ENCODE data around the gene RNF138. TPM values are rescaled to one million over a fixed set of nuclear protein-coding genes. Genes with fewer than 3 reads are reported as not detected.
"Not testable (repeated sequence)": the region's sequence is repeated elsewhere in the genome, so short reads cannot be mapped to it uniquely, and the experiment has no call there.

RNF138 gene
- polyA plus RNA-seq, 2 of the 4 experiments (the other 2 are of a cell fraction), result 17.4 to 18.3 TPM

DNA sequence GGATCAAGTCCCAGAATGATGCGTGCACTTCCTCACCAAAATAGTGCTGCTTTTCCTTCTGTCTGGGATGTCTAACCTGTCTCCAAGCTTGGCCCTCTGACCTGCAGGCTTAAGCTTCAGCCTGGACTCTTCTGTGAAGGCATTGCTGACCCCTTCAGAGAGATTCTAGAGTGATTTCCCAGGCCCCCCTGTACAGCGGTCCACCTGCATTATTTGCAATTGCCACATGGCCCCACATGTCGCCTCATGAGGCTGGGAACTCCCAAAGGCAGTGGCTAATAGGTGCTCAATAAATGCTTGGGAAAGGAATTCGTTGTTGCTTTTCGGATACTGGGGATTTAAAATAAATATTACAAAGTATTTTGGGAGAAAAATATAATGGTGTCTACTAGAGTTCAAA, 65.9 kb downstream of the RNF138 start:
- Histone ChIP-seq H3K27ac (no peak overlapping the region), H3K4me2 (peak overlapping the region; percentile 53), H3K9me3 (no peaks in the 10 kb centered on the region), H3K4me3 (no peak overlapping the region), H3K4me1 (no peaks in the 10 kb centered on the region)
- ChIA-PET CTCF (interaction anchor here (0.6 to 11.9 kb wide), 29 partner anchors 8 to 1072 kb away, joined by 3 to 165 read pairs (median 4); partner anchors contain the start of gene GAREM1), POLR2A (no interaction called here)
- no peak for FAIRE-seq
- TF ChIP-seq ZFP36 (IDR thresholded peaks at IDR 0.05; ENCODE audit: borderline replicate concordance, partially characterized antibody) (no peak), ZNF302 (CRISPR knock-in tag; IDR thresholded peaks at IDR 0.05) (no peak), SREBF2 (IDR thresholded peaks at IDR 0.05) (no peak), MAZ (IDR thresholded peaks at IDR 0.05; ENCODE audit: borderline replicate concordance, low read depth, low read length) (no peak), POLR2AphosphoS2 (conservative IDR thresholded peaks at IDR 0.05; ENCODE audit: low read length) (no peak), ZSCAN20 (CRISPR knock-in tag; IDR thresholded peaks at IDR 0.05) (no peak), PHF8 (IDR thresholded peaks at IDR 0.05; ENCODE audit: borderline replicate concordance, low read depth) (no peak), NPAS2 (CRISPR knock-in tag; IDR thresholded peaks at IDR 0.05; ENCODE audit: borderline replicate concordance) (no peak), FOSB (CRISPR knock-in tag; IDR thresholded peaks at IDR 0.05) (no peak), CBX8 (IDR thresholded peaks at IDR 0.05) (no peak), FOXS1 (CRISPR knock-in tag; IDR thresholded peaks at IDR 0.05) (no peak), ZC3H11A (IDR thresholded peaks at IDR 0.05) (no peak), TP53 (CRISPR knock-in tag; IDR thresholded peaks at IDR 0.05) (no peak), CBX2 (IDR thresholded peaks at IDR 0.05; ENCODE audit: borderline replicate concordance, low read depth) (no peak), HDAC2 (IDR thresholded peaks at IDR 0.05) (no peak), NFE2L2 (conservative IDR thresholded peaks at IDR 0.05; ENCODE audit: low read length) (no peak), KDM1A (IDR thresholded peaks at IDR 0.05; ENCODE audit: low read depth) (no peak)
- TF ChIP-seq, protein P1, sequence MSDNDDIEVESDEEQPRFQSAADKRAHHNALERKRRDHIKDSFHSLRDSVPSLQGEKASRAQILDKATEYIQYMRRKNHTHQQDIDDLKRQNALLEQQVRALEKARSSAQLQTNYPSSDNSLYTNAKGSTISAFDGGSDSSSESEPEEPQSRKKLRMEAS (IDR thresholded peaks at IDR 0.05), result no peak
- TF ChIP-seq, protein P2, sequence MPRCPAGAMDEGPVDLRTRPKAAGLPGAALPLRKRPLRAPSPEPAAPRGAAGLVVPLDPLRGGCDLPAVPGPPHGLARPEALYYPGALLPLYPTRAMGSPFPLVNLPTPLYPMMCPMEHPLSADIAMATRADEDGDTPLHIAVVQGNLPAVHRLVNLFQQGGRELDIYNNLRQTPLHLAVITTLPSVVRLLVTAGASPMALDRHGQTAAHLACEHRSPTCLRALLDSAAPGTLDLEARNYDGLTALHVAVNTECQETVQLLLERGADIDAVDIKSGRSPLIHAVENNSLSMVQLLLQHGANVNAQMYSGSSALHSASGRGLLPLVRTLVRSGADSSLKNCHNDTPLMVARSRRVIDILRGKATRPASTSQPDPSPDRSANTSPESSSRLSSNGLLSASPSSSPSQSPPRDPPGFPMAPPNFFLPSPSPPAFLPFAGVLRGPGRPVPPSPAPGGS (IDR thresholded peaks at IDR 0.05), result no peak
- no peak for DNase-seq (ENCODE audit: low read depth in 1 of 2, low spot score in 1 of 2)
- 28% methylated on average over 4 of the region's 5 CpGs for WGBS (ENCODE audit: missing lambda C conversion rate)
- ATAC-seq, result peak in 1 of 2 experiments; percentile 56; a peak in 3 of 6 replicates

DNA sequence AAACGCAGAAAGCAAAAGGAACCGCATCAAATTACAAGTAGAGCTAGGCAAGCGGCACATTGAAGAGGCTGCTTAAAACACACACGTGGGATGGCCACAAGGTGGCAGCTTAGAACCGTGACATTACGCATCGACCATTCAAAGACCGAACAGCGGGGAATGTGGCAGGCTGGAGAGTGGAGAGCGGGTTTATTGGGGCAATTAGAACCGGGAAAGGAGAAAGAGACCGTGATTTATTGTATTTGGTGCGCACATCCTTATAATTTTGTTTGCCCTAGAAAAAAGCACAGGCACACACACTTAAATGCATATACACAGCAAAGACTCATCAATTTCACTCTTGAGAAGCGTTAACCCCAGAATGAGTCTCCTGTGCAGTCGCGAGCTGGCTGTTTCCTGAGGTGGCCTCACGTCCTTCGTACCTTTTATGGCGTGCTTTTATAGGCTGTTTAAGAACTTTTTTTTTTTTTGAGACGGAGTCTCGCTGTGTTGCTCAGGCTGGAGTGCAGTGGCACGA, 66.5 kb downstream of the RNF138 start:
- Histone ChIP-seq H3K4me1 (no peaks in the 10 kb centered on the region), H3K27ac (no peak overlapping the region), H3K4me2 (peak overlapping the region; percentile 53), H3K4me3 (no peak overlapping the region), H3K9me3 (no peaks in the 10 kb centered on the region)
- TF ChIP-seq JUNB (IDR thresholded peaks at IDR 0.05), result no peak
- peak; percentile 84 to 86 for TF ChIP-seq RAD21 (conservative IDR thresholded peaks at IDR 0.05 in 1 of 2, IDR thresholded peaks at IDR 0.05 in 1 of 2)
- TF ChIP-seq, protein P3, sequence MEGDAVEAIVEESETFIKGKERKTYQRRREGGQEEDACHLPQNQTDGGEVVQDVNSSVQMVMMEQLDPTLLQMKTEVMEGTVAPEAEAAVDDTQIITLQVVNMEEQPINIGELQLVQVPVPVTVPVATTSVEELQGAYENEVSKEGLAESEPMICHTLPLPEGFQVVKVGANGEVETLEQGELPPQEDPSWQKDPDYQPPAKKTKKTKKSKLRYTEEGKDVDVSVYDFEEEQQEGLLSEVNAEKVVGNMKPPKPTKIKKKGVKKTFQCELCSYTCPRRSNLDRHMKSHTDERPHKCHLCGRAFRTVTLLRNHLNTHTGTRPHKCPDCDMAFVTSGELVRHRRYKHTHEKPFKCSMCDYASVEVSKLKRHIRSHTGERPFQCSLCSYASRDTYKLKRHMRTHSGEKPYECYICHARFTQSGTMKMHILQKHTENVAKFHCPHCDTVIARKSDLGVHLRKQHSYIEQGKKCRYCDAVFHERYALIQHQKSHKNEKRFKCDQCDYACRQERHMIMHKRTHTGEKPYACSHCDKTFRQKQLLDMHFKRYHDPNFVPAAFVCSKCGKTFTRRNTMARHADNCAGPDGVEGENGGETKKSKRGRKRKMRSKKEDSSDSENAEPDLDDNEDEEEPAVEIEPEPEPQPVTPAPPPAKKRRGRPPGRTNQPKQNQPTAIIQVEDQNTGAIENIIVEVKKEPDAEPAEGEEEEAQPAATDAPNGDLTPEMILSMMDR (IDR thresholded peaks at IDR 0.05), result peak; percentile 72
- no peak for TF ChIP-seq MAZ (IDR thresholded peaks at IDR 0.05; ENCODE audit: borderline replicate concordance, low read depth, low read length)
- TF ChIP-seq SMC3 (IDR thresholded peaks at IDR 0.05), result peak; percentile 78
- ChIA-PET CTCF (interaction anchor here (0.6 to 11.9 kb wide), 30 partner anchors 9 to 1072 kb away, joined by 3 to 165 read pairs (median 4); partner anchors contain the start of gene GAREM1), POLR2A (no interaction called here)
- WGBS (ENCODE audit: missing lambda C conversion rate), result 22% methylated on average over 22 of the region's 22 CpGs
- ATAC-seq (peak; percentile 99), DNase-seq (ENCODE audit: low read depth in 1 of 2, low spot score in 1 of 2) (peak; percentile 40 to 81), FAIRE-seq (no peak)

DNA sequence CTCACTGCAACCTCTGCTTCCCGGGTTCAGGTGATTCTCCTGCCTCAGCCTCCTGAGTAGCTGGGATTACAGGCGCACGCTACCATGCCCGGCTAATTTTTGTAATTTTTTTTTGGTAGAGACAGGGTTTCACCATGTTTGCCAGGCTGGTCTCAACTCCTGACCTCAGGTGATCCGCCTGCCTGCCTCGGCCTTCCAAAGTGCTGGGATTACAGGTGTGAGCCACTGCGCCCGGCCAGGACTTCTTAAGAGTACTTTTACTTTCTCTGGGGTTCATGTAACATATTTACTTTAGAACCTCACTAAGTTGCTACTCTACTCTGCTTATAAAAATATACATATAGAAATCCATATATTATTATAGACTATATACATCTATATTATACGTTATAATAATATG, 67.0 kb downstream of the RNF138 start:
- FAIRE-seq; ATAC-seq; H3K9me3 ChIP-seq; H3K4me3 ChIP-seq; H3K4me1 ChIP-seq; H3K27ac ChIP-seq; POLR2A ChIA-PET; DNase-seq (ENCODE audit: low read depth in 1 of 2, low spot score in 1 of 2): not testable (repeated sequence)
- peak overlapping the region; percentile 53 for H3K4me2 ChIP-seq
- CTCF ChIA-PET, result interaction anchor here (0.6 to 11.9 kb wide), 18 partner anchors 8 to 1186 kb away, joined by 3 to 165 read pairs (median 4); partner anchors contain the start of gene GAREM1
- whole genome bisulfite sequencing (ENCODE audit: missing lambda C conversion rate), result 74% methylated on average over 8 of the region's 9 CpGs
